Measurements from ENCODE around the gene SLBP.

- TF ChIP-seq EZH2 (IDR thresholded peaks at IDR 0.05; ENCODE audit: borderline replicate concordance, insufficient read depth, low read depth, low read length, poor library complexity, severe bottlenecking) (no peak), CTCF (IDR thresholded peaks at IDR 0.05) (no peak)
Observed at GRCh38 chr4:1757836-1758235, 45.7 kb upstream of the SLBP start.

All from B cell (primary cell).